ENCODE data around the gene ANKRD24.
A peak's percentile ranks its signal among the peaks of the same experiment; 100 is the strongest.

ANKRD24 gene

GRCh38 chr19:4178990-4179389 lies 3.5 kb upstream of the ANKRD24 start:
- CTCF ChIA-PET = interaction anchor here (0.6 kb wide), 1 partner anchor 20 kb away, joined by 3 read pairs; no protein-coding TSS in a partner anchor
- no peak for TF ChIP-seq CTCF (conservative IDR thresholded peaks at IDR 0.05; ENCODE audit: low read depth)
- POLR2A ChIA-PET (ENCODE audit: low non-redundant PET) = no interaction called here
- 0 out of 2 replicates have a peak overlapping the region, but pooled peaks have one; percentile 5 for H3K27ac ChIP-seq
- DNase-seq (ENCODE audit: low spot score) = no peak

DNA sequence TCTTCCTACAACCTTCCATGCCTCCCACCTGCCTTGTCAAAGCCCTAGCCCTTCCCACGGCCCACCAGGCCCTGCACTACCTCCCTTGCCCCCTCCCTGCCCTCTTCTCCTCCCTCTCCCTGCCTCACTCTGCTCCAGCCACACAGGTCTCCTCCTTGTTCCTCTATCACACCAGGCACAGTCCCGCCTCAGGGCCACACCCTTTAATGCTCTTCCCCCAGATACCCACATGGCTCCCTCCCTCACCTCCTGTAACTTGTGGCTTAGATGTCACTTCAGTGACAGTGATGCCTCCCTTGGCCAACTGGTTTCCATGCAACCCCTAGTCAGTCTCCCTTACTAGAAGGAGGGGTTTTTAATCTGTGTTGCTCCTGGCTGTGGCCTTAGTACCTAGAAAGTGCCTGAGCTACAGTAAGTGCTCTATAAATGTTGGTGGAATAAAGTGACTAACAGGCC lies 1.4 kb upstream of the ANKRD24 start:
- no peak for DNase-seq (ENCODE audit: low spot score)
- POLR2A ChIA-PET (ENCODE audit: low non-redundant PET) = no interaction called here
- H3K27ac ChIP-seq = peak overlapping the region; percentile 81
- CTCF ChIA-PET = interaction anchor here (0.7 kb wide), 1 partner anchor 27 kb away, joined by 3 read pairs; no protein-coding TSS in a partner anchor
- no peak for TF ChIP-seq CTCF (conservative IDR thresholded peaks at IDR 0.05; ENCODE audit: low read depth)

DNA sequence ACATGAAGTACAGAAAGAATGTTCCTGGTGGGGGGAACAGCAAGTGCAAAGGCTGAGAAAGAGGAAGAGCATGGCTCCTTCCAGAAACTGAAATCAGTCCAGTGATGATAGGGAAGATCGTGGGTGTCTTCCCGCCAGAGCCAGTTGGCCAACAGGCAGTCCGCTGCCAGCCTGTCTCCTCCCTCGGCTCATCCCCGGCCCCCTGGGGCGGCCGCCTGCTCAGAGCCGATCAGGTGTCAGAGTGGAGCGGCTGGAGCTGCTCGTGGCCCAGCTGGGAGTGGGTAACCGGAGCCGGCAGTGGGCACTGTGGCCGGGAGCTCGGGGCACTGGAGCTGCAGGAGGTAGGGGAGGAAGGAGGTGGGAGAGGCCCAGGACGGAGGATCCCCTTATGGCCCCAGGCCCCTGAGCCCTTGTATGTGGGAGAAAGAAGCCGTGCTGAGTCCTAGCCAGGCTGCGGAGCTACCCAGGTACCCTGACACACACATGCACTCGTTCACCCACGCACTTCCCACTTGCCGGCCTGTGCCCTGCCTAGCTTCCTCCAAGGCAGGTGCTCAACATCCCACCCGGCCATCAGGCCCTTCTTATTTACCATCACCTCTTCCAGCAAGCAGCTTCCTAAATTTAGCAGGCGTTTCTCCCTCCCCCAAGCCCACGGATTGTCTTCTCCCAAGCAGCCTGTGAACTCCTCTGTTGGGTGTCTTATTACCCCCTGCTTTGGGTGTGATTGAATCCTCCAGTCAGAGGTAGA lies 1.7 kb downstream of the ANKRD24 start:
- no peak for DNase-seq (ENCODE audit: low spot score)
- CTCF ChIA-PET = interaction anchor here (0.7 to 1.0 kb wide), 3 partner anchors 43 to 776 kb away, joined by 3 to 5 read pairs (median 5); no protein-coding TSS in a partner anchor
- POLR2A ChIA-PET (ENCODE audit: low non-redundant PET) = no interaction called here
- H3K27ac ChIP-seq = peak overlapping the region; percentile 15; the same call in 1 of the 2 replicates
- no peak for TF ChIP-seq CTCF (conservative IDR thresholded peaks at IDR 0.05; ENCODE audit: low read depth)

DNA sequence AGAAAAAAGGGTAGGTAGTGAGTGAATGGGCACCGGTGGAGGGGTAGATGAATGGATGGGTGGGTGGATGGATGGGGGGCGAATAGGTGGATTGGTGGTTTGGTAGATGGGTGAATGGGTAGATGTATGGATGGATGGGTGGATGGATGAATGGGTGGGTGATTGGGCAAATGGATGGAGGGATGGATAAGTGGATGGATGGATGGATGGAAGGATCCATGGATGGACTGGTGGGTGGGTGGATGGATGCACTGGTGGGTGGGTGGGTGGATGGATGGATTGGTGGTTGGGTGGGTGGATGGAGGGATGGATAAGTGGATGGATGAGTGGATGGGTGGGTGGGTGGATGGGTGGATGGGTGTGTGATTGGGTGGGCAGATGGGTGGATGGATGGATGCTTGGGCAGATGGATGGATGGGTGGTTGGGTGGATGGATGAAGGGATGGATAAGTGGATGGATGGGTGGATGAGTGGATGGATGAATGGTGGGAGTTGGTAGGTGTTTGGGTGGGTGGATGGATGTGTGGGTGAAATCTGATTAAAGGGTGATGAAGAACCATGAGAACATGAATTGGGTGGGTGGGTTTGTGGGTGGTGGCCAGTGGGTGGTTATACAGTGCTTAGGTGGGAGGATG lies 2.3 kb downstream of the ANKRD24 start:
- no peak overlapping the region for H3K27ac ChIP-seq
- POLR2A ChIA-PET (ENCODE audit: low non-redundant PET) = no interaction called here
- CTCF ChIA-PET = interaction anchor here (0.7 to 1.0 kb wide), 2 partner anchors 44 to 82 kb away, joined by 3 to 5 read pairs; no protein-coding TSS in a partner anchor
- TF ChIP-seq CTCF (conservative IDR thresholded peaks at IDR 0.05; ENCODE audit: low read depth) = no peak
- DNase-seq (ENCODE audit: low spot score) = no peak

GRCh38 chr19:4185413-4186086 lies 3.1 kb downstream of the ANKRD24 start:
- no peak for TF ChIP-seq CTCF (conservative IDR thresholded peaks at IDR 0.05; ENCODE audit: low read depth)
- no peak overlapping the region for H3K27ac ChIP-seq
- POLR2A ChIA-PET (ENCODE audit: low non-redundant PET) = no interaction called here
- CTCF ChIA-PET = no interaction called here
- no peak for DNase-seq (ENCODE audit: low spot score)

All from RWPE1 (cell line).